Caco-2 (cell line): ENCODE data around the gene ROBO1. TPM values are rescaled to one million over a fixed set of nuclear protein-coding genes. Genes with fewer than 3 reads are reported as not detected.

ENCODE experiments used
- BruUV-seq: library from RNA; stranded (reverse); fragments of 400-500 nt; replicated peaks from 2 replicates; lab custom pipeline; 2021; lab: Mats Ljungman, UMichigan
- CTCF ChIA-PET: fragments of 300-600 bp; sonication (Branson Sonifier 250); formaldehyde crosslinking; loops from one replicate; lab custom pipeline; 2022; ENCODE audit warnings: antibody characterized with exemption; lab: Charles Lee
- POLR2A ChIA-PET: fragments of 300-600 bp; sonication (Branson Sonifier 250); formaldehyde crosslinking; loops from one replicate; lab custom pipeline; 2022; ENCODE audit warnings: antibody characterized with exemption; lab: Charles Lee
- DNase-seq, 2 experiments: peaks; one replicate each; pipeline versions ENCODE4 v3.0.0 to v3.0.0-alpha.2; 2020 to 2022
- H3K27me3 ChIP-seq: replicated peaks from 2 replicates; pipeline ENCODE4 v1.6.0; 2011; ENCODE audit warnings: low read length; ENCODE audit not compliant: control insufficient read depth, insufficient read depth
- H3K36me3 ChIP-seq: 2 replicates; pipeline ENCODE4 v1.5.1; 2011; ENCODE audit warnings: low read length; ENCODE audit not compliant: control insufficient read depth, insufficient read depth
- H3K4me1 ChIP-seq: fragments of 250-450 bp; sonication (Bioruptor Pico); 2 replicates; pipeline ENCODE4 v1.5.1; 2020; ENCODE audit warnings: mild to moderate bottlenecking
- H3K4me3 ChIP-seq: 2 replicates; pipeline ENCODE4 v1.5.1; 2011; ENCODE audit warnings: low read depth, mild to moderate bottlenecking, control low read depth, low read length
- H3K9me3 ChIP-seq: fragments of 250-450 bp; sonication (Bioruptor Pico); 2 replicates; pipeline ENCODE4 v1.5.1; 2020; ENCODE audit warnings: mild to moderate bottlenecking, moderate library complexity
- H3K27ac Mint-ChIP-seq: one replicate; pipeline ENCODE4 v1.8.0; 2022; ENCODE audit warnings: mixed read lengths; ENCODE audit not compliant: unreplicated experiment
- H3K27me3 Mint-ChIP-seq: one replicate; pipeline ENCODE4 v1.8.0; 2022; ENCODE audit warnings: mixed read lengths; ENCODE audit not compliant: insufficient read depth, unreplicated experiment
- H3K36me3 Mint-ChIP-seq: one replicate; pipeline ENCODE4 v1.8.0; 2022; ENCODE audit warnings: mild to moderate bottlenecking, mixed read lengths; ENCODE audit not compliant: insufficient read depth, unreplicated experiment
- H3K4me1 Mint-ChIP-seq: one replicate; pipeline ENCODE4 v1.8.0; 2022; ENCODE audit warnings: low read depth, mixed read lengths; ENCODE audit not compliant: unreplicated experiment
- H3K4me3 Mint-ChIP-seq: one replicate; pipeline ENCODE4 v1.8.0; 2022; ENCODE audit warnings: mild to moderate bottlenecking, moderate library complexity, mixed read lengths; ENCODE audit not compliant: unreplicated experiment
- H3K9me3 Mint-ChIP-seq: one replicate; pipeline ENCODE4 v1.8.0; 2022; ENCODE audit warnings: mixed read lengths; ENCODE audit not compliant: unreplicated experiment
- CTCF ChIP-seq, 2 experiments: fragments of 200-600 bp in 1 of 2; IDR thresholded peaks; 1 replicate in 1 of 2; 2 replicates in 1 of 2; pipeline versions ENCODE4 v1.5.1 to v1.8.0; 2011 to 2022; ENCODE audit warnings: antibody characterized with exemption in 1 of 2, control low read depth in 1 of 2, inconsistent platforms in 1 of 2, low read depth in 1 of 2, low read length in 1 of 2, mild to moderate bottlenecking in 1 of 2, moderate library complexity in 1 of 2; ENCODE audit not compliant: insufficient read depth in 1 of 2, severe bottlenecking in 1 of 2, unreplicated experiment in 1 of 2
- intact Hi-C: fragments of 100-400 bp; cut with micrococcal nuclease; formaldehyde crosslinking; loops from one replicate; pipeline ENCODE4 v1.10.0; 2022; ENCODE audit not compliant: unreplicated experiment
- total RNA-seq: library from RNA; stranded (reverse); gene quantifications from 2 replicates; pipeline ENCODE4 v1.2.3, GENCODE V29; 2022

ROBO1 gene
- total RNA-seq, 1 experiment from 2014 or later: 1.8 TPM

- H3K4me1 ChIP-seq: no peaks in the 10 kb centered on the region
- no peak for TF ChIP-seq CTCF (IDR thresholded peaks at IDR 0.05; ENCODE audit: insufficient read depth in 1 of 2, low read depth in 1 of 2, low read length in 1 of 2, severe bottlenecking in 1 of 2, unreplicated experiment in 1 of 2)
- H3K36me3 ChIP-seq: no peaks in the 10 kb centered on the region
- no peaks in the 10 kb centered on the region for H3K9me3 Mint-ChIP-seq
- H3K4me1 Mint-ChIP-seq: no peaks in the 10 kb centered on the region
- no peaks in the 10 kb centered on the region for H3K27me3 ChIP-seq
- BruUV-seq: no TSS peak
- no peak overlapping the region for H3K4me3 ChIP-seq
- H3K4me3 Mint-ChIP-seq: no peak overlapping the region
- H3K36me3 Mint-ChIP-seq: no peaks in the 10 kb centered on the region
- intact Hi-C loops: loop anchor here (1.0 to 2.0 kb wide), 3 partner anchors 131 to 175 kb away; no protein-coding TSS in a partner anchor
- DNase-seq: peak in 1 of 2 experiments; percentile 11
- no peaks in the 10 kb centered on the region for H3K27me3 Mint-ChIP-seq
- H3K27ac Mint-ChIP-seq: no peak overlapping the region
- CTCF ChIA-PET: no interaction called here
- POLR2A ChIA-PET: no interaction called here
- H3K9me3 ChIP-seq: no peaks in the 10 kb centered on the region
These were observed 910.2 kb downstream of the ROBO1 start for GRCh38 chr3:78857494-78858111.

- no peak for TF ChIP-seq CTCF (IDR thresholded peaks at IDR 0.05; ENCODE audit: insufficient read depth in 1 of 2, low read depth in 1 of 2, low read length in 1 of 2, severe bottlenecking in 1 of 2, unreplicated experiment in 1 of 2)
These were observed 911.6 kb downstream of the ROBO1 start for GRCh38 chr3:78856164-78856563.

GRCh38 chr3:78855190-78855589 is 912.6 kb downstream of the ROBO1 start:
- H3K4me1 Mint-ChIP-seq: no peaks in the 10 kb centered on the region
- ChIA-PET CTCF (no interaction called here), POLR2A (no interaction called here)
- Histone ChIP-seq H3K27me3 (no peaks in the 10 kb centered on the region), H3K9me3 (no peaks in the 10 kb centered on the region), H3K4me3 (no peak overlapping the region), H3K36me3 (no peaks in the 10 kb centered on the region), H3K4me1 (no peaks in the 10 kb centered on the region)
- no peak for DNase-seq
- H3K36me3 Mint-ChIP-seq: no peaks in the 10 kb centered on the region
- no peak overlapping the region for H3K27ac Mint-ChIP-seq
- intact Hi-C loops: no loop called here
- TF ChIP-seq CTCF (IDR thresholded peaks at IDR 0.05; ENCODE audit: insufficient read depth in 1 of 2, low read depth in 1 of 2, low read length in 1 of 2, severe bottlenecking in 1 of 2, unreplicated experiment in 1 of 2): no peak
- H3K27me3 Mint-ChIP-seq: no peaks in the 10 kb centered on the region
- no peak overlapping the region for H3K4me3 Mint-ChIP-seq
- BruUV-seq: no TSS peak
- no peaks in the 10 kb centered on the region for H3K9me3 Mint-ChIP-seq

More at GRCh38 chr3:78856164-78856563, 911.6 kb downstream of the ROBO1 start:
- H3K4me1 Mint-ChIP-seq: no peaks in the 10 kb centered on the region
- no TSS peak for BruUV-seq
- Histone ChIP-seq H3K27me3 (no peaks in the 10 kb centered on the region), H3K4me3 (no peak overlapping the region), H3K36me3 (no peaks in the 10 kb centered on the region), H3K4me1 (no peaks in the 10 kb centered on the region), H3K9me3 (no peaks in the 10 kb centered on the region)
- no peaks in the 10 kb centered on the region for H3K36me3 Mint-ChIP-seq
- H3K27me3 Mint-ChIP-seq: no peaks in the 10 kb centered on the region
- no peak overlapping the region for H3K27ac Mint-ChIP-seq
- no peak overlapping the region for H3K4me3 Mint-ChIP-seq
- H3K9me3 Mint-ChIP-seq: no peaks in the 10 kb centered on the region
- POLR2A ChIA-PET: no interaction called here
- intact Hi-C loops: loop anchor here (2.0 kb wide), 2 partner anchors 169 to 177 kb away; no protein-coding TSS in a partner anchor
- CTCF ChIA-PET: no interaction called here
- DNase-seq: no peak
